Ureter (tissue), 1 donor: ENCODE measurements around the gene MPP1. TPM values are rescaled to one million over a fixed set of nuclear protein-coding genes. Genes with fewer than 3 reads are reported as not detected.

Experiments used
- DNase-seq: peaks from one replicate; pipeline ENCODE4 v3.0.0-alpha.2; 2020; ENCODE audit warnings: low spot score
- total RNA-seq: library from RNA; stranded (reverse); gene quantifications from one replicate; pipeline ENCODE4 v1.2.4, GENCODE V29; 2023
- donor health status: DM: yes; HTN: yes; CAD: no.

The MPP1 gene
- total RNA-seq, 1 donor from 2014 or later, result 21.9 TPM

DNA sequence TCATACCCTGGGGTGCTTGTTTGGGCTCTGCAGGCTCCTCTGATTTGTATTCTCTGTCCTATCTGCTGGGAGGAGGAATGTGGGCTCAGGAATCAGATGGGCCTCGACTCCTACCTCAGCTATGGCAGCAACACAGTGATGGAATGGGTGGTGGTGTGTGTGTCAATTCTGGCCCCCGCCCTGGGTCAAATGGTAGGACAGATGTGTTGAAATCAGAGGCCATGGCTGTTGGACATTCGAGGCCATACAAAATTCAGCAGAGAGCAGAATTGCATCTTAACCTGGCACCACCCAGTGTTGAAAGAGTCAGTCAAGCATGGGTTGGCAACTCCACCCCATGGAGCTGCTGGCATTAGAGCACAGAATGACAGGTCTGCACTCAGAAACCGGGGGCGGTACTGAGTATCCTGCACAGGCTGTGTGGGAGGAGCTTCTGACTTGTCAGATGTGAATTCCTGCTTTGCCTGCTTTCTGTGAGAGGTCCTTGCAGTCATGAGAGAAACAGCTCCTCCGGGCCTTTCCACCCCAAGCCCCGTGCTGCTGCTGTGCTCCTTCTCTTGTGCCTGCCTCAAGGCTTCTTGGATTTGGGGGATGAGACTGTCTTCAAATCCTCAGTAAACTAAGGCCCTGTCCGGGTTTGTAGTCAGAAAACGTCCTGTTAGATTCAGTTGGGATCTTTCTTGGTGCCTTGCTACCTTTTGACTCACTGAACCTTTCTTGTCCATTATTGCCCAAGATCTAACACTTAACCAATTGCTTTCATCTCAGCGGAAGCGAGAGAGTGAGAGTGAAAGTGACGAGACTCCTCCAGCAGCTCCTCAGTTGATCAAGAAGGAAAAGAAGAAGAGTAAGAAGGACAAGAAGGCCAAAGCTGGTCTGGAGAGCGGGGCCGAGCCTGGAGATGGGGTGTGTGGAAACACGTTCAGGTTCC, 29.6 kb downstream of the MPP1 start:
- no peak for DNase-seq

DNA sequence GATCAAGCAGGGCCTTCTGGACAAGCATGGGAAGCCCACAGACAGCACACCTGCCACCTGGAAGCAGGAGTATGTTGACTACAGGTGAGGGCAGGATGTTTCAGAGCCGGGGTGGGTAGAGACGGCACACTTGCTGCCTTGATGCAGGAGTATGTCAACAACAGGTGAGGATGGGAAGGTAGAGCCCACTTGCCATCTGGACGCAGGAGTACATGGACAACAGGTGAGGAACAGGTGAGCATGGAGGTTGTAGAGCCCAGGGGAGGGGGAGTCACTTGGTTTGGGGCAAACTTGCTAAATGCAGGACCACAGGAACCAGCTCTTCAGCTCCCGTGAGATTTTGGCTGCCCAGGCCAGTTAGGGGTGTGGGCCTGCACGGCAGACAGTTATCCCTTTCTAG, 30.7 kb downstream of the MPP1 start:
- no peak for DNase-seq

GRCh38 chrX:154762537-154763296, 42.6 kb downstream of the MPP1 start, which contains the start of gene DKC1:
Gene DKC1 (plus strand): TSS chrX:154762864. CDS start chrX:154762966, 102 bp downstream.
- DNase-seq, result peak; percentile 95

GRCh38 chrX:154761977-154762536, 43.2 kb downstream of the MPP1 start:
- DNase-seq, result no peak

GRCh38 chrX:154758696-154759095, 46.6 kb downstream of the MPP1 start:
- DNase-seq, result no peak

DNA sequence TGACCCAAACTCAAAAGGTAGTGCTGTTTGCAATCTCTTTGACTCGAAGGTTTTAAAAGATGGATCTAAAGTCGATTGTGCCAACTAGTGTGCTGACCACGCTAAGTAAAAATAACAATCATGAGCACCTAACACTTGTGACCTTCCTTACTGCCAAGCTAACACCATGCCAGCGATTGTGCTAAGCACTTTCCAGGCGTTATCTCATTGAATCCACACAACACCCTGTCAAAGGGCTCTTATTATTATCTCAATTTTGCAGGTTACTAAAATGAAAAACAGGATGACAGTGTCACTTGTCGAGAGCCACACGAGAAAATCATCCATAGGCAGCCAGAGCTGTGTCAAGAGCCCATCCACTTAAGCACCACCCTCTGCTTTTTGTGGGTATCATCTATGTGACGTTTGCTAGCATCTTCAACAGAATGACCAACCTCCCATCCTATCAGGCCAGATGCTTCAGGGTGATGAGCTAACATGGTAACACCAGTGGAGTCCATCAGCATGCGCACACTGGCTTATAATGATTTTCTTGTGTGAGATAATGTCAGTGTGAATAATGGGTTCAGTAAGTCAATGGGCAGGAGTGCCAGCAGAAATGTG, 53.5 kb downstream of the MPP1 start:
- no peak for DNase-seq

- no peak for DNase-seq
These were observed 54.0 kb downstream of the MPP1 start for GRCh38 chrX:154751203-154751668.

GRCh38 chrX:154750301-154751202, 54.7 kb downstream of the MPP1 start, which contains the start of gene GAB3:
Gene GAB3 (minus strand): TSS chrX:154751077. CDS start chrX:154751025, 52 bp downstream.
- DNase-seq, result no peak

DNA sequence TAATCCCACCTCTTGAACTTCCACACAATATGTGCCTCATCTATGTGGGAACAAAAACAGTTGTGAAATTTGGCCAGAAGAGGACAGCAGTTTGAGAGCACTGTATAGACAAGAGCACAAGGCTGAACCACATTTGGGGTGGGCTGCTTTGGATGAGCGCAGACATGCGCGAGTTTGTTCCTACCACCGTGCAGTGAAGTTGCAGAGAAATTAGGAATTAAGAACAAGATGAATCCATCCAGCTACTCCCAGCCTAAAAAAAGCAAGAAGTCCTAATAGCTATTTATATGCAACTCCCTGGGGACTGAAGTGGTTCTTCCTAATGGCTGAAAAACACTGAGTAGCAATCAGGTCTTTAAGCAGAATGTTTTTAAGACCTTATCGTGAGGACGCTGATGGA, 55.4 kb downstream of the MPP1 start:
- DNase-seq, result no peak

DNA sequence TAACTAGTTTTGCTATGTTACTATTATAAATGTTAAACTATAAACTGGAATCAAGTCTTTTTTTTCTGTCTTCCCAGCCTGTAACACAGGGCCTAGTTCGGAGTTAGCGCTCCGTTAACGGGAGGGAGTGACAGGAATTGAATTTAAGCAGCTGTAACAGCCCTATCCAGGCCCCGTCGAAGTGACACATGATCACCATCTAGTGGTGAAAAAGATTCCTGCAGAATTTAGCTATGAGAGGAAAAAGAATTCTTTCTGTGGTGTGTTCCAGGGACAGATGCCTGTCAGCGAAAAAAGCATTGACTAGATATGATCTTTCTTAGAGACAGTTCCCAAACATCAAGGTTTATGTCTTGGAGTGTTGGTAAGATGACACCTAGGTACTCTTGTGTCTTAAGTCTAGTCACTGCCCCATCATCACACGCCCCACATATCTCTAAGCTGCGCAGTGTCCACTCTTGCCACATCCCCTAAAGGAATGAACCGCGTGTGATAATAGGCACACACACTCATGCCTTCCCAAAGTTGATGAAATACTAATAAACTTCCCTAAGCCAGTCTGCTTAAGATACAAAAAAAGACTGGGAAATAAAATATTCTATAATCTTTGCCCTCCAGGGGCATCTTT, 56.5 kb downstream of the MPP1 start:
- DNase-seq, result peak; percentile 47

DNA sequence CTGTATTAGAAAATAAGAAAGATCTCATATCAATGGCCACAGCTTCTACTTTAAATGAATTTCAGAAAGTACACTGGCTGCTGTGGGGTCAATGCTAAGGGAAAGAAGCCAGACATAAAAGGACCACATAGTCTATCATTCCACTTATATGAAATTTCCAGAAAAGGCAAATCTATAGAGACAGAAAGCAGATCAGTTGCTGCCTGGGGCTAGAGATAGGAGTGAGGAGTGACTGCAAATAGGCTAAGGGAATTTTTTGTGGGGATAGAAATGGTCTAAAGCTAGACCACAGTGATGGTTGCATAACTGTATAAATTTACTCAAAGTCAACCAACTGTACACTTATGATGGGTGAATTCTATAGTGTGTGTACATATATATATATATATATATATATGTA, 62.7 kb downstream of the MPP1 start:
- DNase-seq, result no peak

DNA sequence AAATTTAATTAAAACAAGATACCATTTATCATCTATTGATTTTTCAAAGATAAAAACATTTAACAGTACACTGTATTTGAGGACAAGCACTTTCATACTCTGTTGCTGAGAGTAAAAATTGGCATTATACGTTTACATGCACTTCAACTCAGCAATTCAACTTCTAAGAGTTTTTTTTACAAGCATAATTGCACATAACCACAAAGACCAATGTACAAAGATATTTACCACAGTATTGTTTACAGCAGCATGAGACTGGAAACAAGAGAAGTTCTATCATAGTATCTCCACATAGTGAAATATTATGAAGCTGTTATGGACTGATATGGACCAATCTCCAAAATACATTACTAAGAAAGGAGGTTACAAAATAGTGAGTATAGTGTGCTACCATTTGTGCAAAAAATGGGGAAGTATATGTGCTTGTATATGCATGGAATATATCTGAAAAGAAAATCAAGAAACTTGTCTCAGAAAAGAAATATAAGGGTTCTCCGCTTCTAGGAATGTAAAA, 65.3 kb downstream of the MPP1 start:
- no peak for DNase-seq

DNA sequence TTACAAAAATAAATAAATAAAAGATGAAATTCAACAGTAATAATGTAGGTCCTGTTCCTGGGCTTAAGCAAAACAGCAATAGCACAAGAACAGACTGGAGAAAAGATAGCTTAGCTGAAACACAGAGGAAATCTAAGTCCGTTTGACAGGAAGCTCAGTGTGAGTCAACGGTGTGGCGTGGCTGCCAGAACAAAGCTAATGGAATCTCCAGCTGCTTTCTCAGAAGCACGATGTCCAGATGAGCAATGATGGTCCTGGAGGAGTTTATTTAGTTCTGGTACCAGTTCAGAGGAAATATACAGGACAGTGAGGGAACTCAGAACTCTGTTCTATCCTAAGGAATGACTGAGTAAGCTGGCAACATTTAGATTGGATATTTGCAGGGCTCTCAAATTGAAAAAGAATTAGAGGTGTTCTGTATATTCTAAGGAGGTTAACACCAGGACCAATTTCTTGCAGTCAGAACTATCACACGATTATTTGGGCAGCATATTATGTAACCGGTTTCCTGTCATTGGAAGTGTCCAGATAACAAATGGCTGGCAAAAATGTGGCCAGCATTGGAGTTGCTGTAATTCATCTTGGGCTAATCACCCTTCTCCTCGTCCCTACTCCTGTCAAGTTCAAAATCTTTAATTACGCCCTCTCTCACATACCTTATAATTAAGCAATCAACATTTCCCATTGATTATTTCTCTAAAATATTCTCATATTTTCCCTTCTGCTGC, 67.1 kb downstream of the MPP1 start:
- DNase-seq, result no peak

- no peak for DNase-seq
These were observed 68.1 kb downstream of the MPP1 start for GRCh38 chrX:154737136-154737535.

- no peak for DNase-seq
These were observed 69.4 kb downstream of the MPP1 start for GRCh38 chrX:154735695-154736393.

DNA sequence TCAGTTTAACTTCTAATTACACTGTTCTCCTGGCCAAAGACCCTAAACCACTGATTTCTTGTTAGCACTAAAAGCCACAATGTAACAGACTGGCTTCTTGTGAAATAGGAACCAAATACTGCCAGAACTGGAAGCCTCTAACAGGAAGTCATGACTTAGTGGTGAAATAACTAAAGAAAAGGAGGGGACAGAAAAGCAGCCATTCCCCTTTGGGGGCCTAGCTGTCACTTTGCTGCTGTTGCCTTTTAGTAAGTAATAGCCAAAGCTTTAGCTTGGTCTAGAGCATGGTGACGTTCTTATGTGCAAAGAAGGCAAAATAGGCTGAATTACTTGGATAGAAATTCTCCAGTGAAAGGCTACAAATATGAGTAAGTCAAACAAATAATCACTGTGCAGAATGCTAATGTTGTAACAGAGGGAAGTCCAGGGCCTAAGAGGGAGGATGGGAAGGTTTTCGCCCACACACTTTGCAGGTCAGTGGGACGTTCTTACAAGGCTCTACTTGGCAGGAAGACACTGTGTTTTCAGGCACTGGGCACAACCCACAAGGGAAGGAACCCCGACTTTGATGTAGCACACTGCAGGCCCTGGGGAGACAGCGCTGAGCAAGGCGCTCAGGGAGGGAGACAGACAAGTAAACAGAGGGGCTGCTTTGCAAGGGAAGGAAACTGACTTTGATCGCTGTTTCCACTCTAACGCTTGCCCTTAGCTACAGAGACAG, 71.1 kb downstream of the MPP1 start:
- no peak for DNase-seq

- DNase-seq, result no peak
These were observed 72.2 kb downstream of the MPP1 start for GRCh38 chrX:154733066-154733425.

GRCh38 chrX:154732421-154733065, 72.7 kb downstream of the MPP1 start:
- no peak for DNase-seq
